DMS114 treated with DMSO at 0.1 percent for 48 hours (cell line): ENCODE data around the gene TLE1.

Source experiments
- DNase-seq: peaks from one replicate; lab custom pipeline; 2025; ENCODE audit not compliant: unreplicated experiment; lab: John Stamatoyannopoulos, UW

The TLE1 gene

DNA sequence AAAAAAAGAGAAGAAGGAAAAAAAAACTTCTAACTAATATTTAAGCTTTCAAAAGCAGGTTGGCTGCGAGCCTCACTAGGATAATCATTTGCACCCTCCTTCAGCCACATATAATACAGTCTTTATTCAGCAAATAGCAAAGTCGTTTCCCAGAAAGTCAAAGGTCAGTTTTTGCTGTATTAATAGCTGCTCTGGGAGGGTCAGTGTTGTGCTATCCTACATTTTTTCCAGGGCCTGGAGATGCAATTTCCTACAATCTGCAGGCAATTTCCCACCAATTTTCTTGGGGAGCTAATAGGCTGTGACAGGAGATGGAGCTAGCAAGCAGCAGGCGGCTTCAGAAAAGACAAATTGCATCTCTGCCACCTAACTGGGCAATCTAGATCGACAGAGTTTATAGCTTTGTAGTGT lies 136.8 kb downstream of the TLE1 start:
- DNase-seq, result no peak

DNA sequence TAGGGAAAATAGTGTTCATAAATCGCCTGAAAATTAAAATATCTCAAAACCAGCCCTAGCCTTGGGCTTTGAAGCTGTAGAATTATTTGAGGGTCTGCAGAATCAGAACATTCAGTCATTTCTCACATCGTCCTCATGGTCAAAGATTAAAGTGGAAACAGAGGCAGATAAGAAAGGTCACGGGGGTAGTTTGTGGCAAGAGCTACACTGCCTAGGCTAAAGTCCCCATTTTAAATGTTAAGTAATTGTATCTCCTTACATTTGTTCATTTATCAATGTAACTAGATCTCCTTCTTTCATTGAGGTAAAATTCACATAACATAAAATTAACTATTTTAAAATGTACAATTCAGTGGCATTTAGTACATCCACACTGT lies 139.2 kb downstream of the TLE1 start:
- DNase-seq, result no peak

DNA sequence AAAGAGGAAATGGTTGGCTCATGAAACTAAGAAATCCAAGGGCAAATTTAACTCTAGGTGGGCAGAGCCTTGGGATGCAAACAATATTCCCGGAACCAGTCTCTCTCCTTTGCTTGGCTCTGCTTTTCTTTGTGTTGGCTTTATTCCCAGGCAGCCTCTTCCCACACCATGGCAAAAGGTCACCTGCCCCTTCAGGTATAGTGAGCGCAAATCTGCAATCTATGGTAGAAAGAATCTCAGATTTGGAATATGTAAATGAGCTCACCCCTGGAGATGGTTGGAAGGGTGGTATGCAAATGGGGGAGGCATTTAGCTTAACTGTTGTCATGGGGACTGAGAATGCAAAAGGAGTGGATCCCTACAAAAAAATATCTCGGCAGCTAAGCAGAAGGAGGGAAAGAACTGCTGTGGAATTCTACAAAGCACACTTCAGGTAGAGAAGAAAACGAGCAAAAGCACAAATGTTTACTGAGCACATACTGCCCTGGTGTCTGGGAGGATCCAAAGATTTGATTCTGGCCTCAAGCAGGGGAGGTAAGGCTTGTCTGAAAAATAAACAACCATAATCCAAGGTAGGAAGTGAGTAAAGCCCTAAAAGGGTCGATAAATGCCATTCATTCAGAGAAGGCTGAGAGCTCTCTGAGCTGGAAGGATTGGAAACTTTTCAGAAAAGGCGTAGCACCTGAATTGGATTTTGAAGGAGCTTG lies 139.7 kb downstream of the TLE1 start:
- no peak for DNase-seq

DNA sequence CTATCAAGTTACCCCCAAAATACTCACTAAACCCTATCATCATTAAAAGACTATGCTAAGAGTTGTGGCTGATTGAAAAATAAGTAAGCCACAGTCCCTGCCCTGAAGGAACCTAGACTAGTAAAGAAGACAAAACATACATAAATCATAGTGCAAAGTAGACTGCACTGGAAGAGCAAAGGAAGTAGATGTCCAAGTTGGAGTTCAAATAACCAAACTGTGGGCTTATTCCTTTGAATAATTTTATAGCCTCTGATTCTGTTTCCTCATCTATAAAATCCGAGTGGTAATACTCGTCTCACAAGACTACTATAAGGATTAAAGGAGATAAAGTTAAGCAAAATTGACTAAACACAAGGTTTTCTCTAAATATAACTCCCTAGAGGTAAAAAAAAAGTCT lies 140.4 kb downstream of the TLE1 start:
- no peak for DNase-seq

DNA sequence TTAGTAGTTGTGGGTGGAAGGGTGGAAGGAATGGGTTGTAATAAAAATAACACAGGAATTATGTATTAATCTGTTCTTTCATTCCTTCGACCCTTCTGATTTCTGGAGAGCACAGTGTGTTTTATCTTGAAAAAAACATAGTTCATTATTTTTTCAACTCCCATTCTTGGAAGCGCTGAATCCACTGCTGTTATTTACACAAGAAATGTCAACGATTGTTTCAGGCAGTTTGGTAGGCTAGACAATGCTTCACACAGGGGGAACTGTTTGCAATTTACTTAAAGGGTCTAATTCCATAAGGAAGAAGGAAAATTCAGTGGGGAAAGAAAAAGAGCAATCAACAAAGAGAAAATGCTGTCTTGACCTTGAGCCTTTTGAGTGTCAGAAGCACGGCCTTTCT lies 142.9 kb downstream of the TLE1 start:
- no peak for DNase-seq

DNA sequence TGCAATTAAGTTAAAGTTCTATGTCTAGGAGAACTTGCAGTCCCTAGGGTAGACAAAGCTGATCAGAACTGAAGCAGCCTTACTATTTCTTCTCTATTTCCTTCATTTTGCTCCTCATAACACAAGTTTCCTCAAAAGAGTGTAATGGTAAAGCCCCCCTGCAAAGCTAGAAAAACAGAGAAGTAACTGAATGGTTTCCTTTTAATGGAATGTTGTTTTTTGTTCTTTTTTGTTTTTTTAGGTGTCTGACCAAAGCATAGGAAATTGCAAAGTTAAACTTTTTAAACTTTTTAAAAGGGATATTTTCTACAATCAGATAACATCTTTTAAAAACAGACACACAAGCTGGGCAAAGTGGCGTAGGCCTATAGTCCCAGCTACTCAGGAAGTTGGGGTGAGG lies 145.7 kb downstream of the TLE1 start:
- no peak for DNase-seq

GRCh38 chr9:81542118-81542889 lies 147.0 kb downstream of the TLE1 start:
- no peak for DNase-seq

- DNase-seq, result no peak
Measured at GRCh38 chr9:81540142-81540710, 149.1 kb downstream of the TLE1 start.

DNA sequence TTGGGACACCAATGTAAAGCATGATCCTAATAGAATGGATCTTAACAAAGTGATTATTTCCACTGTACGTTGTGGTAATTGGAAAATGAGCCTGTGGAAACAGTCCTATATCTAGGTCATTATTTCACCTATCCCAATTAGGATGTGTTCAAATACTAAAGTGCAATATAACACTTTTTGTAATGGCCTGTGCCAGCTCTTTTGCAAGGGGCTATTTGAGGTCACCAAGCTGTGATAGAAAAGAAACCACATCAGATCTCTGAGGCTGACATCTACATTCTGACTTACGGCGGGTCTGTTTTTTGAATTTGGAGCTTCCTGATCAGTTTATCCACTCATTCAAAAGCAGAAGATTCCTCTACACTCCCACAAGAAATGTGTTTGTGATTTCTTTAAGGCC lies 150.0 kb downstream of the TLE1 start:
- DNase-seq, result no peak

GRCh38 chr9:81538890-81539289 lies 150.5 kb downstream of the TLE1 start:
- no peak for DNase-seq

DNA sequence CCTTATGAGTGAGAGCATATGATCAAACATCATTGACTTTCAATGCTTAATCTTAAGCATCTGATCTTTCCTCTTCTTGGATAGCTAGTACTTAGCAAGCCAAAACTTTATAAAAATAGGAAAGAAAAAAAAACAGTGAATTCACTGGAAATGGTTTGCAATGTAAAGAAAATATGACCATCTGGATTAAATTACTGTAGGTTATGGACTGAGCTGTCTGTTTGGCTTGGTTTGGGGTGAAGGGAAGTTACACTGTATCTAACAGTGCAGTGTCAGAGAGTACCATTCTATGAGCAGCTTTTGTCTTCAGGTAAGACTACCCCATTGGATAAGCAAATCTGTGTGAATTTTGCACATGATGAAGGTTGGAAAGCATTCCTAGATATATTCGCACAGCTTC lies 151.4 kb downstream of the TLE1 start:
- no peak for DNase-seq

DNA sequence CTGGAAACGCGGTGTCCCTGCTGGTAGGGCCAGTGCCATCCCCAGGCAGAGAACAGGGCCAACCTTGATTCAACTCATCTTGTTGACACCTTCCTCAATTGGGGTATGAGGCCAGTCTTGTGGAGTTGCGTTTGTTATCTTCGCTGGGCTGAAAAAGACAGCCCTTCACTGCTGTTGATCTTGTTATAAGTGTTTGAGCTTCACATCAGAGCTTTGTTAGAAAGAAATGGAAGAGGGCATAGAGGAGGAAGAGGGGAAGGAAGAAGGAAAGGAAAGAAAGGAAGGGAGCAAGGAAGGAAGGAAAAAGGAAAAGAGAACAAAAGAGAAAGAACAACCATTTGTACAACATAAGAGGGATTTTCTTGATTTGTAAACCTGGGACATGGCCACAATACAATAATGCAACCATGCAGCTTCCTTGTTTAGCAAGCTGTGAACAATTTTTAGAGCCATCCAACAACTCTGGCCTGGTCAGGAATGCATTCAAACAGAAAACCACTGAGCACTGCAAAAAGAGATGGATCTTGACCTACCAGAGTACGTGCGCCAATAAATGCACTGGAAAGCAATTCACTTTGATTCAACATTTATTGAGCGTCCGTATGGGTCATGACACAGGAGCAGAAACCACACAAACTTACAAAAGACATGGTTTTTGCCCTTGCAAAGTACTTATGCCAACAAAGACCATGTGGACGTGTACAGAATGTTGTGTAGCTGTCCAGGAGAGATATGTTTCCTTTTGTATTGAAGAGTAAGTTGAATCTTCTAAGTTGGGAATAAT lies 152.9 kb downstream of the TLE1 start:
- DNase-seq, result no peak

DNA sequence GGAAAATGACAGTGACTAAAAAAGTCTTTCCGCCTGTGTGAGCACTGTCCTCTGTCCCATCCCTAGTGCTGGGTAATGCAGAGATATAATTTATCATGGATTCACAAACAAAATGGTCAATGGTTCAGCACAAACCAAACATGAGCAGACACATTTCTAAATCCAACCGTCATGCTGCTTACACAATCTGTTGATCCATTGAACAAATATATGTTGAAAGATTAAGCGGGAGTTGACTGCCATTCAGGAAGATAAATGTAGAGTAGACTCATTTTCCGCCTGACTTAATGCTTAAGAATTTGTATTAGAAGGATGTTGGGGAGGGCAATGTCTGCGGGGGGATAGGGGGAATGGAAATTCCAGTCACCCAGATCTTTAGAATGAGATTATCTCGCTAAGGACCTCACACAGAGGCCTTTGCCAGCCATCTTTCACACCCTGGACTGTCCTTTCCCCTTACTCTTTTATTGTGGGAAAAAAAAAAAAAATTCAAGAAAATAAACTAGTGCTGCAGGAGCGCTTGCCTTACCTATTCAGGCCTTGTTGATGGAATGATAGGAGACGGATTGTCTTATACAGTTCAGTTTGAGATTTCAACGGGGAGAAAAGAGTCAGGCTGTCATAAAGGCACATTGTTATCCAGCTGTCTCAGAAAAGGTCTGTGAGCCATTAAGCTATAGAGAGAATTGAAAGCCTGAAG lies 153.7 kb downstream of the TLE1 start:
- DNase-seq, result no peak

DNA sequence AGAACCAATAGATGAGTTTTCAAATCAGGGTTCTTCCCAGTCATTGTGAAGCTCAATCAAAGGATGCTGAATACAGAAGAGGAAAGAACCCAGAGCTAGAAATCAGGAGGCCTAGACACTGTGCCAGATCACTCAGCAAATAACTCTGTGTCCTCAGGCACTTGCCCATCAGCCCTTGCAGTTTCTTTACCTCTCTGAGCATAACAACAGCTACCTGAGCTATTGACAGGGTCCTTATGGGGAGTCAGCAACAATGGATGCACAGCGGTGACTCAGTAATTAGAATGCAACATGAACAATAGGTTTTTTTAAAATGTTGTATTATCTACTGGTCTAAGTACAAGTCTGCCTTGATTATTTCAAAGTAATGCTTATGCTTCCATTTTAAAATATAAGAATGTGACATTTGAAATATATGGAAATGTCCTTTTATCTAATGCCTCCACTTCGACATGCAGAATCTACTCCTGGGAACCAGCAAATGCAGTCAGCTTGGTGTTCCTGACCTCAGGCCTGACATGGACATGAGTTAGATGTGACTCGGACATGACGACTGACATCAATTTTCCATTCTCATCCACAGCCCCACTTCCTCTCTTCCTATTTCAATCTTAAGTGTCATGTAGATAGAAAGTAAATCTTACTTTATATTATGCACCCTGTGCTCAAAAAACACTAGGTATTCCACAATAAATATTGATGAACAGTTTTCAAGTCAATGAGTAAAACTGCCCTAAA lies 155.0 kb downstream of the TLE1 start:
- no peak for DNase-seq
